HepG2 (cell line): Measurements from ENCODE around the gene NDUFB7. TPM values are rescaled to one million over a fixed set of nuclear protein-coding genes. Genes with fewer than 3 reads are reported as not detected.

Source experiments
- ARID4A ChIP-seq: sonication (generic); formaldehyde crosslinking; IDR thresholded peaks from 2 replicates; pipeline ENCODE4 v1.5.0; 2020; ENCODE audit warnings: mild to moderate bottlenecking, missing genetic modification reagents, borderline replicate concordance
- CC2D1A ChIP-seq: sonication (generic); formaldehyde crosslinking; IDR thresholded peaks from 2 replicates; pipeline ENCODE4 v1.8.1; 2023; ENCODE audit warnings: mild to moderate bottlenecking, missing genetic modification reagents
- CEBPB ChIP-seq: IDR thresholded peaks from 2 replicates; pipeline ENCODE4 v1.6.1; 2011; ENCODE audit warnings: low read depth, low read length, improper control_type of control experiment, borderline replicate concordance
- ETV5 ChIP-seq: IDR thresholded peaks from 2 replicates; pipeline ENCODE4 v1.6.1; 2018; ENCODE audit warnings: missing biosample characterization, missing genetic modification reagents, inconsistent platforms, borderline replicate concordance
- FOXJ3 ChIP-seq: sonication (generic); formaldehyde crosslinking; IDR thresholded peaks from 2 replicates; pipeline ENCODE4 v1.4.0; 2020; ENCODE audit warnings: missing genetic modification reagents, mild to moderate bottlenecking, borderline replicate concordance
- GFI1 ChIP-seq: sonication (generic); formaldehyde crosslinking; IDR thresholded peaks from 2 replicates; pipeline ENCODE4 v1.5.0; 2020; ENCODE audit warnings: missing genetic modification reagents, mild to moderate bottlenecking, borderline replicate concordance
- KAT2B ChIP-seq: fragments of 150-350 bp; IDR thresholded peaks from 2 replicates; pipeline ENCODE4 v1.6.1; 2014; ENCODE audit warnings: low read depth, low read length, borderline replicate concordance
- KDM2A ChIP-seq: sonication (generic); formaldehyde crosslinking; IDR thresholded peaks from 2 replicates; pipeline ENCODE4 v1.4.0; 2020; ENCODE audit warnings: low read depth, missing genetic modification reagents, borderline replicate concordance
- KLF16 ChIP-seq, 2 experiments: sonication (generic) in 1 of 2; formaldehyde crosslinking in 1 of 2; IDR thresholded peaks; 2 replicates each; pipeline versions ENCODE4 v1.6.1 to v1.8.0; 2016 to 2023; ENCODE audit warnings: missing genetic modification reagents in 2 of 2, missing compliant biosample characterization in 1 of 2
- MTF2 ChIP-seq: sonication (generic); formaldehyde crosslinking; IDR thresholded peaks from 2 replicates; pipeline ENCODE4 v1.5.0; 2020; ENCODE audit warnings: missing genetic modification reagents, borderline replicate concordance
- THRA ChIP-seq: sonication (generic); formaldehyde crosslinking; IDR thresholded peaks from 2 replicates; pipeline ENCODE4 v1.4.0; 2020; ENCODE audit warnings: missing genetic modification reagents, borderline replicate concordance
- TMF1 ChIP-seq: sonication (generic); formaldehyde crosslinking; IDR thresholded peaks from 2 replicates; pipeline ENCODE4 v1.8.1; 2022; ENCODE audit warnings: low read depth, missing genetic modification reagents
- ZC3H4 ChIP-seq: sonication (generic); formaldehyde crosslinking; IDR thresholded peaks from 2 replicates; pipeline ENCODE4 v1.4.0; 2020; ENCODE audit warnings: missing genetic modification reagents, borderline replicate concordance
- ZNF101 ChIP-seq: sonication (generic); formaldehyde crosslinking; IDR thresholded peaks from 2 replicates; pipeline ENCODE4 v1.4.0; 2020; ENCODE audit warnings: mild to moderate bottlenecking, low read depth, missing genetic modification reagents, borderline replicate concordance
- ZNF501 ChIP-seq: sonication (generic); formaldehyde crosslinking; IDR thresholded peaks from 2 replicates; pipeline ENCODE4 v1.5.1; 2020; ENCODE audit warnings: mild to moderate bottlenecking, moderate library complexity, missing genetic modification reagents
- ZNF614 ChIP-seq: IDR thresholded peaks from 2 replicates; pipeline ENCODE4 v1.6.1; 2018; ENCODE audit warnings: missing biosample characterization, missing genetic modification reagents, inconsistent platforms, borderline replicate concordance
- ZNF646 ChIP-seq: sonication (generic); formaldehyde crosslinking; IDR thresholded peaks from 2 replicates; pipeline ENCODE4 v1.9.0; 2021; ENCODE audit warnings: mild to moderate bottlenecking, missing genetic modification reagents
- polyA plus RNA-seq, 8 experiments: library from polyadenylated mRNA; depleted of rRNA in 3 of 8; stranded (reverse) in 7 of 8; unstranded in 1 of 8; fragments of >200 nt; fragmentation: Illumina TruSeq in 4 of 8; extraction: Trizol in 4 of 8; gene quantifications; 2 replicates each; pipeline versions ENCODE4 v1.2.1 to v1.2.3, GENCODE V29; 2011 to 2016; ENCODE audit warnings: low read depth in 4 of 8, missing spikeins in 1 of 8, mixed read lengths in 1 of 8; ENCODE audit not compliant: insufficient read depth in 1 of 8
- total RNA-seq, 5 experiments: library from RNA; depleted of rRNA; stranded (reverse); fragments of >200 nt; fragmentation: Illumina TruSeq; extraction: Trizol; gene quantifications; 2 replicates each; pipeline ENCODE4 v1.2.3, GENCODE V29; 2016; ENCODE audit warnings: low read depth in 1 of 5

Gene NDUFB7
- total and polyA plus RNA-seq, 2 of the 13 experiments (the other 11 are each of a cell fraction or from before 2014, with no cell fraction given): 156 to 198 TPM

GRCh38 chr19:14517840-14518505, 53.9 kb downstream of the NDUFB7 start, which contains the start of gene DNAJB1 (continued):
- no peak for TF ChIP-seq ETV5 (CRISPR knock-in tag)
- no peak for TF ChIP-seq ZC3H4
- no peak for TF ChIP-seq ZNF646 (CRISPR knock-in tag)
- TF ChIP-seq GFI1: no peak
- TF ChIP-seq TMF1 (CRISPR knock-in tag): no peak
- TF ChIP-seq ARID4A (CRISPR knock-in tag): peak; percentile 86
- no peak for TF ChIP-seq FOXJ3 (CRISPR knock-in tag)
- no peak for TF ChIP-seq MTF2 (CRISPR knock-in tag)
- TF ChIP-seq ZNF101: no peak
- no peak for TF ChIP-seq CEBPB
- peak; percentile 21; the same call in 1 of the 2 replicates for TF ChIP-seq ZNF614 (CRISPR knock-in tag)
- TF ChIP-seq KLF16 (CRISPR knock-in tag; IDR thresholded peaks at IDR 0.05): peak in 1 of 2 experiments; percentile 66; a peak in 1 of 4 replicates
- TF ChIP-seq ZNF501: no peak
- peak; percentile 62 for TF ChIP-seq KDM2A (CRISPR knock-in tag)
- no peak; the same call in 1 of the 2 replicates for TF ChIP-seq THRA
- no peak for TF ChIP-seq CC2D1A (CRISPR knock-in tag)
- no peak for TF ChIP-seq KAT2B
